Calu3 (cell line): Measurements from ENCODE around the gene MAN1B1. TPM values are rescaled to one million over a fixed set of nuclear protein-coding genes. Genes with fewer than 3 reads are reported as not detected.

Experiments
- BruUV-seq: library from RNA; stranded (reverse); fragments of 400-500 nt; replicated peaks from 2 replicates; lab custom pipeline; 2021; lab: Mats Ljungman, UMichigan
- CTCF ChIA-PET: fragments of 300-600 bp; sonication (Branson Sonifier 250); formaldehyde crosslinking; loops from one replicate; lab custom pipeline; 2022; ENCODE audit warnings: antibody characterized with exemption; lab: Charles Lee
- DNase-seq: peaks from one replicate; pipeline ENCODE4 v3.0.0; 2022
- H3K27ac Mint-ChIP-seq: one replicate; pipeline ENCODE4 v1.8.0; 2022; ENCODE audit warnings: mixed read lengths; ENCODE audit not compliant: unreplicated experiment
- H3K27me3 Mint-ChIP-seq: one replicate; pipeline ENCODE4 v1.8.0; 2022; ENCODE audit warnings: mixed read lengths; ENCODE audit not compliant: unreplicated experiment
- H3K36me3 Mint-ChIP-seq: one replicate; pipeline ENCODE4 v1.8.0; 2022; ENCODE audit warnings: mild to moderate bottlenecking, moderate library complexity, mixed read lengths; ENCODE audit not compliant: insufficient read depth, unreplicated experiment
- H3K4me1 Mint-ChIP-seq: one replicate; pipeline ENCODE4 v1.8.0; 2022; ENCODE audit warnings: mild to moderate bottlenecking, low read depth, mixed read lengths; ENCODE audit not compliant: unreplicated experiment
- H3K4me3 Mint-ChIP-seq: one replicate; pipeline ENCODE4 v1.8.0; 2022; ENCODE audit warnings: mild to moderate bottlenecking, low read depth, moderate library complexity, mixed read lengths; ENCODE audit not compliant: unreplicated experiment
- H3K9me3 Mint-ChIP-seq: one replicate; pipeline ENCODE4 v1.8.0; 2022; ENCODE audit warnings: low read depth, mixed read lengths; ENCODE audit not compliant: unreplicated experiment
- intact Hi-C: fragments of 100-400 bp; cut with micrococcal nuclease; formaldehyde crosslinking; loops from one replicate; pipeline ENCODE4 v1.10.0; 2022; ENCODE audit not compliant: unreplicated experiment
- total RNA-seq: library from RNA; stranded (reverse); gene quantifications from 2 replicates; pipeline ENCODE4 v1.2.3, GENCODE V29; 2022
- TF ChIP-seq, protein P1 (sequence below): fragments of 200-600 bp; IDR thresholded peaks from one replicate; pipeline ENCODE4 v1.8.0; 2022; ENCODE audit warnings: antibody characterized with exemption; ENCODE audit not compliant: unreplicated experiment

Gene MAN1B1
- total RNA-seq, 1 experiment from 2014 or later, result 61.4 TPM

GRCh38 chr9:137099231-137099630 lies 12.4 kb downstream of the MAN1B1 start:
- H3K4me1 Mint-ChIP-seq, result no peaks in the 10 kb centered on the region
- peaks cover 22% of the 10 kb centered on the region for H3K36me3 Mint-ChIP-seq
- no peaks in the 10 kb centered on the region for H3K27me3 Mint-ChIP-seq
- no peaks in the 10 kb centered on the region for H3K9me3 Mint-ChIP-seq
- intact Hi-C loops, result no loop called here
- BruUV-seq, result no TSS peak
- TF ChIP-seq, protein P1, sequence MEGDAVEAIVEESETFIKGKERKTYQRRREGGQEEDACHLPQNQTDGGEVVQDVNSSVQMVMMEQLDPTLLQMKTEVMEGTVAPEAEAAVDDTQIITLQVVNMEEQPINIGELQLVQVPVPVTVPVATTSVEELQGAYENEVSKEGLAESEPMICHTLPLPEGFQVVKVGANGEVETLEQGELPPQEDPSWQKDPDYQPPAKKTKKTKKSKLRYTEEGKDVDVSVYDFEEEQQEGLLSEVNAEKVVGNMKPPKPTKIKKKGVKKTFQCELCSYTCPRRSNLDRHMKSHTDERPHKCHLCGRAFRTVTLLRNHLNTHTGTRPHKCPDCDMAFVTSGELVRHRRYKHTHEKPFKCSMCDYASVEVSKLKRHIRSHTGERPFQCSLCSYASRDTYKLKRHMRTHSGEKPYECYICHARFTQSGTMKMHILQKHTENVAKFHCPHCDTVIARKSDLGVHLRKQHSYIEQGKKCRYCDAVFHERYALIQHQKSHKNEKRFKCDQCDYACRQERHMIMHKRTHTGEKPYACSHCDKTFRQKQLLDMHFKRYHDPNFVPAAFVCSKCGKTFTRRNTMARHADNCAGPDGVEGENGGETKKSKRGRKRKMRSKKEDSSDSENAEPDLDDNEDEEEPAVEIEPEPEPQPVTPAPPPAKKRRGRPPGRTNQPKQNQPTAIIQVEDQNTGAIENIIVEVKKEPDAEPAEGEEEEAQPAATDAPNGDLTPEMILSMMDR, result no peak
- H3K4me3 Mint-ChIP-seq, result no peak overlapping the region
- DNase-seq, result no peak
- no peak overlapping the region for H3K27ac Mint-ChIP-seq
- CTCF ChIA-PET, result no interaction called here

GRCh38 chr9:137103206-137103999 lies 16.6 kb downstream of the MAN1B1 start:
- CTCF ChIA-PET, result no interaction called here
- no TSS peak for BruUV-seq
- no peak overlapping the region for H3K4me3 Mint-ChIP-seq
- no peak overlapping the region for H3K27ac Mint-ChIP-seq
- H3K27me3 Mint-ChIP-seq, result no peaks in the 10 kb centered on the region
- no peaks in the 10 kb centered on the region for H3K4me1 Mint-ChIP-seq
- intact Hi-C loops, result no loop called here
- no peaks in the 10 kb centered on the region for H3K9me3 Mint-ChIP-seq
- TF ChIP-seq, protein P1, result no peak
- DNase-seq, result no peak
- H3K36me3 Mint-ChIP-seq, result peaks cover 19% of the 10 kb centered on the region

GRCh38 chr9:137105814-137106661 lies 19.3 kb downstream of the MAN1B1 start:
- H3K4me1 Mint-ChIP-seq, result no peaks in the 10 kb centered on the region
- BruUV-seq, result no TSS peak
- peaks cover 20% of the 10 kb centered on the region for H3K36me3 Mint-ChIP-seq
- no peak overlapping the region for H3K27ac Mint-ChIP-seq
- CTCF ChIA-PET, result no interaction called here
- no peaks in the 10 kb centered on the region for H3K9me3 Mint-ChIP-seq
- intact Hi-C loops, result no loop called here
- H3K27me3 Mint-ChIP-seq, result no peaks in the 10 kb centered on the region
- H3K4me3 Mint-ChIP-seq, result no peak overlapping the region
- DNase-seq, result no peak
- TF ChIP-seq, protein P1, result no peak

DNA sequence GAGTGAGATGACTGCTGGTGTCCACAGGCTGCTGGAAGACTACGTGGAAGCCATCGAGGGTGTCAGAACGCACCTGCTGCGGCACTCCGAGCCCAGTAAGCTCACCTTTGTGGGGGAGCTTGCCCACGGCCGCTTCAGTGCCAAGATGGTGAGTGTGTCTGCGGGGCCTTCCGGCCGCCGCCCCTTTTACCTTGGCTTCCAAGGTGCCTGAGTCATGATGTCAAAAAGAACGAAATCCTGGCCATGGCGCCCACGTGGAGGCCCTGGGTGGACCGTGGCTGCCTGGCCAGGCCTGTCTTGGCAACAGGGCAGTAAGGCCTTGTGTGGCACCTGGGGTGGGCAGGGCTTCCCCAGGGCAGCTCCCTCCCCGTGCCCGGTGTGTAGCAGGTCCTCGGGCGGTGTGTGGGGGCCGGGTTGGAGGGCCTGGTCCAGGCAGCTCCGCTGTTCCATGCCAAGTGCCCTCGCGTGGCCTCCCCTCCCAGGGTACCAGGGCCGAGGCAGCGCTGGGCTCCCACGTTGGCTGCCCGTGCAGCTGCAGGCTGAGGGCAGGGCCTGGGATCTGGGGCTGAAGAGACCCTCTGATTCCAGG lies 20.0 kb downstream of the MAN1B1 start:
- no peak for DNase-seq
- H3K27ac Mint-ChIP-seq, result no peak overlapping the region
- H3K4me3 Mint-ChIP-seq, result no peak overlapping the region
- H3K36me3 Mint-ChIP-seq, result peaks cover 20% of the 10 kb centered on the region
- H3K27me3 Mint-ChIP-seq, result no peaks in the 10 kb centered on the region
- TF ChIP-seq, protein P1, result no peak
- CTCF ChIA-PET, result no interaction called here
- no TSS peak for BruUV-seq
- intact Hi-C loops, result no loop called here
- no peaks in the 10 kb centered on the region for H3K9me3 Mint-ChIP-seq
- no peaks in the 10 kb centered on the region for H3K4me1 Mint-ChIP-seq
